ENCODE data around the gene MSH5. TPM values are rescaled to one million over a fixed set of nuclear protein-coding genes. Genes with fewer than 3 reads are reported as not detected.

The MSH5 gene
- total and polyA plus RNA-seq, 9 of the 15 experiments (the other 6 are each of a cell fraction or from before 2014, with no cell fraction given), result 12.5 to 104 (median 46.6) TPM

DNA sequence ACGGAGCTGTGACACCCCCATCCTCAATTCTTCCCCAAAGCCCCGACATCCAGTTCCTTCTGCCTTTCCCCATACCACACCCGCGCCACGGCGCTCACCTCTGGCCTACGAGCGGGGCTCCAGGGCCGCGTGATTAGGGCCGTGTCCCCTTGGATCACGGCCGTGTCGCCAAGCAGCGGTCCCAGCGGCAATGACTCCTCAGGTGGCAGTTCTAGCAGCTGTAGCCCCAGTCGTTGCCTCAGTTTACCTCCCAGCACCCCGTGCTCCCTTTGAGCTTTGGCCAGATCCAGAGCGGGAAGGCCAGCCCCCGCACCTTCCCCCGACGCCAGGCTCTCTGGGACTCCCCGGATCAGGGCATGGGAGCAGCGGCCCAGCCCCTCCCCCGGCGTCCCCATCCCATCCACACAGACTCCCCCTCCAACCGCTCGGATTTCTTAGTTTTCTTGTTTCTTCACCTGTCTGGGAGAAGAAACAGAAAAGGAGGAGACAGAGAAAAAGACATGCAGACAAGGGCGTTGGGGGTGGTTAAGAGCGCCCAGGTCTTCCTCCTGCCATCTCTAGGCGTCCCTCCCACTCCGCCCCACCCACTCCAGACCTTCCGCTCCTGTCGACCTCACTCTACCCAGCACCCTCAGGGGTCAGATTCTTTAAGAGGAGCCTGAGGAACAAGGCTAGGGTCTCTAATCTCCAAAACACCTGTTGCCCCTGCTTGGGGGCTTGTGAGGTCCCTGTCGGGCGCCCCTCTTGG is 10.9 kb upstream of the MSH5 start, which contains the start of gene DDAH2 (continued):
- TF ChIP-seq MLLT1 (IDR thresholded peaks at IDR 0.05) (no peak), TAF15 (IDR thresholded peaks at IDR 0.05; ENCODE audit: low read depth, low read length) (0 out of 2 replicates have a peak, but pooled peaks have one; percentile 63), SIN3A (IDR thresholded peaks at IDR 0.05; ENCODE audit: borderline replicate concordance in 2 of 2, control insufficient read depth in 1 of 2, low read depth in 2 of 2, low read length in 2 of 2) (peak in 1 of 2 experiments; percentile 50; a peak in 1 of 4 replicates), RCOR1 (IDR thresholded peaks at IDR 0.05; ENCODE audit: borderline replicate concordance in 1 of 2, low read depth in 2 of 2, low read length in 2 of 2) (no peak), CBFB (CRISPR knock-in tag; IDR thresholded peaks at IDR 0.05) (peak; percentile 24; the same call in 1 of the 2 replicates), MCM2 (IDR thresholded peaks at IDR 0.05; ENCODE audit: low read depth) (no peak), EP400 (IDR thresholded peaks at IDR 0.05) (no peak), KLF6 (CRISPR knock-in tag; IDR thresholded peaks at IDR 0.05; ENCODE audit: borderline replicate concordance) (no peak), TAF9B (IDR thresholded peaks at IDR 0.05; ENCODE audit: partially characterized antibody) (no peak), SIN3B (IDR thresholded peaks at IDR 0.05; ENCODE audit: low read depth) (no peak), FOXJ3 (CRISPR knock-in tag; IDR thresholded peaks at IDR 0.05) (no peak), POLR2G (IDR thresholded peaks at IDR 0.05; ENCODE audit: low read depth, low read length) (peak; percentile 92), MLX (CRISPR knock-in tag; conservative IDR thresholded peaks at IDR 0.05) (peak in 1 of 2 experiments; percentile 91; a peak in 1 of 4 replicates), ARHGAP35 (IDR thresholded peaks at IDR 0.05; ENCODE audit: partially characterized antibody) (peak; percentile 11), BRCA1 (IDR thresholded peaks at IDR 0.05) (no peak), BRCA1 (CRISPR knock-in tag; IDR thresholded peaks at IDR 0.05) (no peak)
- TF ChIP-seq, protein P1, sequence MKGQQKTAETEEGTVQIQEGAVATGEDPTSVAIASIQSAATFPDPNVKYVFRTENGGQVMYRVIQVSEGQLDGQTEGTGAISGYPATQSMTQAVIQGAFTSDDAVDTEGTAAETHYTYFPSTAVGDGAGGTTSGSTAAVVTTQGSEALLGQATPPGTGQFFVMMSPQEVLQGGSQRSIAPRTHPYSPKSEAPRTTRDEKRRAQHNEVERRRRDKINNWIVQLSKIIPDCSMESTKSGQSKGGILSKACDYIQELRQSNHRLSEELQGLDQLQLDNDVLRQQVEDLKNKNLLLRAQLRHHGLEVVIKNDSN (CRISPR knock-in tag; IDR thresholded peaks at IDR 0.05), result 0 out of 2 replicates have a peak, but pooled peaks have one; percentile 6
- TF ChIP-seq, protein P2, sequence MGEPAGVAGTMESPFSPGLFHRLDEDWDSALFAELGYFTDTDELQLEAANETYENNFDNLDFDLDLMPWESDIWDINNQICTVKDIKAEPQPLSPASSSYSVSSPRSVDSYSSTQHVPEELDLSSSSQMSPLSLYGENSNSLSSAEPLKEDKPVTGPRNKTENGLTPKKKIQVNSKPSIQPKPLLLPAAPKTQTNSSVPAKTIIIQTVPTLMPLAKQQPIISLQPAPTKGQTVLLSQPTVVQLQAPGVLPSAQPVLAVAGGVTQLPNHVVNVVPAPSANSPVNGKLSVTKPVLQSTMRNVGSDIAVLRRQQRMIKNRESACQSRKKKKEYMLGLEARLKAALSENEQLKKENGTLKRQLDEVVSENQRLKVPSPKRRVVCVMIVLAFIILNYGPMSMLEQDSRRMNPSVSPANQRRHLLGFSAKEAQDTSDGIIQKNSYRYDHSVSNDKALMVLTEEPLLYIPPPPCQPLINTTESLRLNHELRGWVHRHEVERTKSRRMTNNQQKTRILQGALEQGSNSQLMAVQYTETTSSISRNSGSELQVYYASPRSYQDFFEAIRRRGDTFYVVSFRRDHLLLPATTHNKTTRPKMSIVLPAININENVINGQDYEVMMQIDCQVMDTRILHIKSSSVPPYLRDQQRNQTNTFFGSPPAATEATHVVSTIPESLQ (CRISPR knock-in tag; IDR thresholded peaks at IDR 0.05), result peak; percentile 58; the same call in 1 of the 2 replicates
